B cell (primary cell): Measurements from ENCODE around the gene TCF7L1. TPM values are rescaled to one million over a fixed set of nuclear protein-coding genes. Genes with fewer than 3 reads are reported as not detected.

Experiments used
- ATAC-seq: fragments of 200-7000 bp; cut with Tn5 transposase; one replicate; pipeline ENCODE4 v1.10.0; 2021; ENCODE audit warnings: low read depth, mild to moderate bottlenecking, moderate number of reproducible peaks, moderate library complexity
- CTCF ChIA-PET: fragments of 350-600 bp; sonication (Branson Sonifier 250); formaldehyde crosslinking; loops from one replicate; lab custom pipeline; 2021; ENCODE audit warnings: antibody characterized with exemption, inconsistent platforms; lab: Charles Lee
- POLR2A ChIA-PET: fragments of 350-600 bp; sonication (Branson Sonifier 250); formaldehyde crosslinking; loops from one replicate; lab custom pipeline; 2021; ENCODE audit warnings: antibody characterized with exemption; lab: Charles Lee
- DNase-seq: peaks from one replicate; pipeline ENCODE4 v3.0.0; 2013
- H2AFZ ChIP-seq: 2 replicates; pipeline ENCODE4 v1.6.1; 2012; ENCODE audit warnings: mild to moderate bottlenecking, low read depth, low read length; ENCODE audit not compliant: insufficient read depth, poor library complexity, severe bottlenecking
- H3K27ac ChIP-seq, 2 donors: 1 replicate in 1 of 2; 2 replicates in 1 of 2; pipeline ENCODE4 v1.5.1; 2012 to 2013; ENCODE audit warnings: low read length in 2 of 2, mild to moderate bottlenecking in 2 of 2, moderate library complexity in 1 of 2
- H3K27me3 ChIP-seq, 4 experiments: fragments of 200-600 bp in 1 of 4; sonication (generic) in 1 of 4; replicated peaks in 1 of 4; 1 replicate in 2 of 4; 2 replicates in 2 of 4; pipeline versions ENCODE4 v1.6.1 to v1.7.0; 2013 to 2016; ENCODE audit warnings: low read length in 3 of 4, mild to moderate bottlenecking in 2 of 4, mixed read lengths in 1 of 4, moderate library complexity in 1 of 4; ENCODE audit not compliant: insufficient read depth in 4 of 4, control insufficient read depth in 3 of 4; ENCODE audit errors: control extremely low read depth in 1 of 4
- H3K36me3 ChIP-seq, 2 experiments: replicated peaks in 1 of 2; 1 replicate in 1 of 2; 2 replicates in 1 of 2; pipeline versions ENCODE4 v1.6.1 to v1.7.1; 2013; ENCODE audit warnings: low read length in 1 of 2; ENCODE audit not compliant: insufficient read depth in 2 of 2, control insufficient read depth in 1 of 2; ENCODE audit errors: control extremely low read depth in 1 of 2, extremely low read depth in 1 of 2
- H3K4me1 ChIP-seq, 2 donors: fragments of 200-600 bp in 1 of 2; sonication (generic) in 1 of 2; 1 replicate in 1 of 2; 2 replicates in 1 of 2; pipeline versions ENCODE4 v1.5.1 to v1.6.1; 2013 to 2017; ENCODE audit warnings: low read length in 2 of 2; ENCODE audit not compliant: control insufficient read depth in 2 of 2, insufficient read depth in 2 of 2
- H3K4me2 ChIP-seq: replicated peaks from 2 replicates; pipeline ENCODE3; 2012; ENCODE audit warnings: mild to moderate bottlenecking, low read depth, low read length; ENCODE audit not compliant: poor library complexity, severe bottlenecking
- H3K4me3 ChIP-seq, 5 experiments: fragments of 200-600 bp in 1 of 5; sonication (generic) in 1 of 5; 1 replicate in 3 of 5; 2 replicates in 2 of 5; pipeline versions ENCODE4 v1.5.1 to v1.7.0; 2011 to 2016; ENCODE audit warnings: low read length in 4 of 5, mild to moderate bottlenecking in 4 of 5, low read depth in 2 of 5, control low read depth in 1 of 5, moderate library complexity in 1 of 5; ENCODE audit not compliant: insufficient read depth in 1 of 5; ENCODE audit errors: control extremely low read depth in 1 of 5, extremely low read depth in 1 of 5
- H3K79me2 ChIP-seq: fragments of 200-600 bp; sonication (generic); one replicate; pipeline ENCODE4 v1.6.0; 2016; ENCODE audit warnings: low read length; ENCODE audit not compliant: control insufficient read depth, insufficient read depth
- H3K9ac ChIP-seq: fragments of 200-600 bp; sonication (generic); 2 replicates; pipeline ENCODE4 v1.6.1; 2017; ENCODE audit warnings: mild to moderate bottlenecking, low read length, moderate library complexity
- H3K9me3 ChIP-seq, 3 donors: one replicate each; pipeline versions ENCODE4 v1.6.1 to v1.7.1; 2013; ENCODE audit warnings: low read length in 2 of 3; ENCODE audit not compliant: control insufficient read depth in 2 of 3, insufficient read depth in 1 of 3; ENCODE audit errors: control extremely low read depth in 1 of 3
- H4K20me1 ChIP-seq: 2 replicates; pipeline ENCODE4 v1.6.0; 2012; ENCODE audit warnings: mild to moderate bottlenecking, low read length; ENCODE audit not compliant: insufficient read depth, control insufficient read depth, poor library complexity, severe bottlenecking
- H3K27ac Mint-ChIP-seq: one replicate; pipeline ENCODE4 v1.8.0; 2021; ENCODE audit warnings: mixed read lengths
- H3K27me3 Mint-ChIP-seq: one replicate; pipeline ENCODE4 v1.8.0; 2021; ENCODE audit warnings: mixed read lengths
- H3K4me1 Mint-ChIP-seq: one replicate; pipeline ENCODE4 v1.8.0; 2021; ENCODE audit warnings: mixed read lengths
- H3K4me3 Mint-ChIP-seq: one replicate; pipeline ENCODE4 v1.8.0; 2021; ENCODE audit warnings: mixed read lengths
- H3K9me3 Mint-ChIP-seq: one replicate; pipeline ENCODE4 v1.8.0; 2022; ENCODE audit warnings: mixed read lengths; ENCODE audit not compliant: insufficient read depth
- EZH2 ChIP-seq: IDR thresholded peaks from 2 replicates; pipeline ENCODE4 v1.6.1; 2012; ENCODE audit warnings: borderline replicate concordance, low read depth, mild to moderate bottlenecking, moderate library complexity, low read length; ENCODE audit not compliant: insufficient read depth, poor library complexity, severe bottlenecking
- WGBS: methylation state at CpG from one replicate; pipeline ENCODE4 v1.1.5; 2013; ENCODE audit warnings: missing lambda C conversion rate; ENCODE audit not compliant: insufficient coverage; 5-methylcytosine and 5-hydroxymethylcytosine counted together
- intact Hi-C: fragments of 100-400 bp; cut with micrococcal nuclease; formaldehyde crosslinking; loops from one replicate; pipeline ENCODE4 v1.10.0; 2022
- polyA plus RNA-seq: library from polyadenylated mRNA; depleted of rRNA; stranded (reverse); fragments of >200 nt; gene quantifications from 2 replicates; pipeline ENCODE4 v1.2.3, GENCODE V29; 2012
- total RNA-seq, 2 donors: library from RNA; stranded (reverse); fragments of 120-200 nt in 1 of 2; gene quantifications; 1 replicate in 1 of 2; 2 replicates in 1 of 2; pipeline versions ENCODE4 v1.2.3 to v1.2.4, GENCODE V29; 2013 to 2022
- TF ChIP-seq, protein P1 (sequence below): fragments of 200-600 bp; IDR thresholded peaks from one replicate; pipeline ENCODE4 v1.8.0; 2022; ENCODE audit warnings: antibody characterized with exemption, mild to moderate bottlenecking

The TCF7L1 gene
- total and polyA plus RNA-seq, 2 donors (not counting 1 experiment from before 2014, with no cell fraction given) = 0.67 to 0.81 TPM

GRCh38 chr2:85275984-85276540, 142.9 kb downstream of the TCF7L1 start:
- H3K4me1 ChIP-seq = no peaks in the 10 kb centered on the region
- H3K27me3 Mint-ChIP-seq = peaks cover 42% of the 10 kb centered on the region
- H3K9me3 ChIP-seq = no peaks in the 10 kb centered on the region
- H2AFZ ChIP-seq = no peak overlapping the region
- H4K20me1 ChIP-seq = no peaks in the 10 kb centered on the region
- no peaks in the 10 kb centered on the region for H3K79me2 ChIP-seq
- no peak for TF ChIP-seq EZH2
- TF ChIP-seq, protein P1, sequence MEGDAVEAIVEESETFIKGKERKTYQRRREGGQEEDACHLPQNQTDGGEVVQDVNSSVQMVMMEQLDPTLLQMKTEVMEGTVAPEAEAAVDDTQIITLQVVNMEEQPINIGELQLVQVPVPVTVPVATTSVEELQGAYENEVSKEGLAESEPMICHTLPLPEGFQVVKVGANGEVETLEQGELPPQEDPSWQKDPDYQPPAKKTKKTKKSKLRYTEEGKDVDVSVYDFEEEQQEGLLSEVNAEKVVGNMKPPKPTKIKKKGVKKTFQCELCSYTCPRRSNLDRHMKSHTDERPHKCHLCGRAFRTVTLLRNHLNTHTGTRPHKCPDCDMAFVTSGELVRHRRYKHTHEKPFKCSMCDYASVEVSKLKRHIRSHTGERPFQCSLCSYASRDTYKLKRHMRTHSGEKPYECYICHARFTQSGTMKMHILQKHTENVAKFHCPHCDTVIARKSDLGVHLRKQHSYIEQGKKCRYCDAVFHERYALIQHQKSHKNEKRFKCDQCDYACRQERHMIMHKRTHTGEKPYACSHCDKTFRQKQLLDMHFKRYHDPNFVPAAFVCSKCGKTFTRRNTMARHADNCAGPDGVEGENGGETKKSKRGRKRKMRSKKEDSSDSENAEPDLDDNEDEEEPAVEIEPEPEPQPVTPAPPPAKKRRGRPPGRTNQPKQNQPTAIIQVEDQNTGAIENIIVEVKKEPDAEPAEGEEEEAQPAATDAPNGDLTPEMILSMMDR = no peak
- POLR2A ChIA-PET = interaction anchor here (0.8 kb wide), 1 partner anchor 51 kb away, joined by 6 read pairs; no protein-coding TSS in a partner anchor
- H3K27ac ChIP-seq = no peak overlapping the region
- CTCF ChIA-PET = interaction anchor here (1.0 to 1.5 kb wide), 3 partner anchors 9 to 11 kb away, joined by 3 to 5 read pairs (median 4); no protein-coding TSS in a partner anchor
- no peak overlapping the region for H3K27ac Mint-ChIP-seq
- intact Hi-C loops = no loop called here
- 95% methylated on average over 7 of the region's 9 CpGs for WGBS
- H3K4me1 Mint-ChIP-seq = no peaks in the 10 kb centered on the region
- no peak for DNase-seq
- H3K9me3 Mint-ChIP-seq = no peaks in the 10 kb centered on the region
- no peak overlapping the region for H3K4me3 Mint-ChIP-seq
- H3K36me3 ChIP-seq = no peaks in the 10 kb centered on the region
- no peak overlapping the region for H3K9ac ChIP-seq
- H3K27me3 ChIP-seq = peaks cover 0 to 6% (median 0%) of the 10 kb centered on the region in 4 experiments
- no peak for ATAC-seq
- H3K4me2 ChIP-seq = no peak overlapping the region
- H3K4me3 ChIP-seq = no peak overlapping the region

DNA sequence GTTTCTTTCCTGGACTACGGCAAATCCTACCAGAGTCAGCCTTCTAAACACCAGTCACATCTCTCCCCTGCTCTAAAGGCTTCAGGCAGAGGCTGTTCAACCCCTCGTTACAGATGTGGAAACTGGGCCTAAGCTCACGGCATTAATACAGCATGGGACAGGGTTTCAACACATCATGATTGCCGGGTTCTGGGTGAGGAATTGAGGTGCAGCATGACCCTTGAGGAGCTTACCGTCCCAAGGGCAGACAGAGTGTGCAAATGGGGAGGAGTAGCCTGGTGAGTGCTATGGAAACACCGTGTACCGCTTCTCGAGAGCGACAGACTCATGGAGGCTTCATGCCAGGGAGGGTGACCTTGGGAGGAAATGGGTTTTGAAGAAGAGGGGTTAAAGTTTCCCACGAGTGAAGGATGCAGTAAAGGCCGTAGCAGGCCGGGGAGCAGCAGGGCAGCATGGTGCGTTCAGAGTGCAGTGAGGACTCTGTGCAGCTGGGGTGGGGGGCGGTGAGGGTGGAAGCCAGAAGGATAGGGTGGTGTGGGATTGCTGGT, 143.5 kb downstream of the TCF7L1 start:
- ChIA-PET CTCF (interaction anchor here (1.5 kb wide), 1 partner anchor 8 kb away, joined by 4 read pairs; no protein-coding TSS in a partner anchor), POLR2A (interaction anchor here (0.8 kb wide), 1 partner anchor 50 kb away, joined by 6 read pairs; no protein-coding TSS in a partner anchor)
- no peak overlapping the region for H3K9ac ChIP-seq
- no peaks in the 10 kb centered on the region for H3K9me3 ChIP-seq
- H3K4me1 Mint-ChIP-seq = no peaks in the 10 kb centered on the region
- peaks cover 0 to 4% (median 0%) of the 10 kb centered on the region in 4 experiments for H3K27me3 ChIP-seq
- intact Hi-C loops = no loop called here
- H3K9me3 Mint-ChIP-seq = no peaks in the 10 kb centered on the region
- no peak for DNase-seq
- no peaks in the 10 kb centered on the region for H3K4me1 ChIP-seq
- no peaks in the 10 kb centered on the region for H4K20me1 ChIP-seq
- H3K4me3 Mint-ChIP-seq = no peak overlapping the region
- no peak overlapping the region for H3K4me3 ChIP-seq
- no peak overlapping the region for H2AFZ ChIP-seq
- H3K4me2 ChIP-seq = no peak overlapping the region
- no peaks in the 10 kb centered on the region for H3K36me3 ChIP-seq
- H3K79me2 ChIP-seq = no peaks in the 10 kb centered on the region
- no peak for TF ChIP-seq EZH2
- TF ChIP-seq, protein P1 = no peak
- 92% methylated on average over 13 of the region's 14 CpGs for WGBS
- no peak overlapping the region for H3K27ac ChIP-seq
- no peak overlapping the region for H3K27ac Mint-ChIP-seq
- H3K27me3 Mint-ChIP-seq = peaks cover 36% of the 10 kb centered on the region
- ATAC-seq = no peak
